LNCAP (cell line): ENCODE data around the gene DCTN3.

Experiments
- CTCF ChIP-seq: fragments of 450-650 bp; IDR thresholded peaks from 2 replicates; pipeline ENCODE4 v1.5.1; 2017; ENCODE audit warnings: mild to moderate bottlenecking

Gene DCTN3

GRCh38 chr9:34580358-34580757, 39.9 kb downstream of the DCTN3 start:
- no peak for TF ChIP-seq CTCF

GRCh38 chr9:34579808-34580163, 40.5 kb downstream of the DCTN3 start:
- TF ChIP-seq CTCF: no peak

GRCh38 chr9:34579104-34579807, 41.0 kb downstream of the DCTN3 start:
- no peak for TF ChIP-seq CTCF

GRCh38 chr9:34578241-34579103, 41.8 kb downstream of the DCTN3 start:
- no peak for TF ChIP-seq CTCF

GRCh38 chr9:34577400-34578240, 42.7 kb downstream of the DCTN3 start:
- TF ChIP-seq CTCF: no peak

GRCh38 chr9:34576597-34577399, 43.5 kb downstream of the DCTN3 start:
- no peak for TF ChIP-seq CTCF
